Stimulated activated CD4-positive, alpha-beta T cell treated with anti-CD3 and anti-CD28 coated beads, Interleukin-1b, Interleukin-23, amount 100 ng/mL, for 48 hours (primary cell): ENCODE data around the gene TBX5.

ENCODE experiments used
- DNase-seq: peaks from one replicate; pipeline ENCODE4 v3.0.0-alpha.2; 2020

The TBX5 gene

DNA sequence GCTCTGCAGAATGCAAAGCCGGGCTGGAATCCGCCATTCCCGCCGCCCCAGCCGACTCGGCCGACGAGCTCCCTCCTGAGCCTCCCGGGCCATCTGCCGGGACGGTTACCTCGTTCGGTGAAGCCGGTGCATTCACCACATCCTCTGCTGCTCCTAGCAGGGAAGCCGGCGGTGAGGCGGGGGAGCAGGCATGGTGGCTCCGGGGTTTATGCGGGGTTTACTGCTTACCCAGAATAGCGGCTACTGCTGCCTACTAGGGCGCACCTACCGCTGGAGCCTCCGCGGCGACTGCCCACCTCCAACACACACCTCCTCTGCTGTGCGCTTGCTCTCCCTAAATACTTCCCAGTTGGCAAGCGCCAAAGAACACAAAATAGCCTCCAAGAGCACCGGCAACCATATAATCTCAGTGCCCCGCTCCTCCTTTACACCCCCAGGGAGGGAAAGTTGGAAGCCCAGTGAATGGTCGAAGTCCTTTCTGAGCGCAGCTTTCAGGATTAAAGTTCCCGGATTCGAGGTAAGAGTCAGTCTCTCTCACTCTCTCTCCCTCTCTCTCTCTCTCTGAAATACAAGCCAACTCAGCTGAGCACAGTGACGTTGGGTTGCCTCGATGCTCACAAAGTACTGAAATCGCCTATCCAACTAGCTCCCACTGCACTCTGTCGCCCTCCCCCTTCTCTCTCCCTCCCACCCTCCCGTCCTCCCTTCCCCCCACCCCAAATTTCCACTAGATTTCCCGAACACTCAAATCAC, at the start of gene TBX5:
Gene TBX5, minus strand, starts transcription at position 626 of the 753 bp plus-strand sequence. CDS start 2,246 bp downstream, outside the sequence.
- no peak for DNase-seq

DNA sequence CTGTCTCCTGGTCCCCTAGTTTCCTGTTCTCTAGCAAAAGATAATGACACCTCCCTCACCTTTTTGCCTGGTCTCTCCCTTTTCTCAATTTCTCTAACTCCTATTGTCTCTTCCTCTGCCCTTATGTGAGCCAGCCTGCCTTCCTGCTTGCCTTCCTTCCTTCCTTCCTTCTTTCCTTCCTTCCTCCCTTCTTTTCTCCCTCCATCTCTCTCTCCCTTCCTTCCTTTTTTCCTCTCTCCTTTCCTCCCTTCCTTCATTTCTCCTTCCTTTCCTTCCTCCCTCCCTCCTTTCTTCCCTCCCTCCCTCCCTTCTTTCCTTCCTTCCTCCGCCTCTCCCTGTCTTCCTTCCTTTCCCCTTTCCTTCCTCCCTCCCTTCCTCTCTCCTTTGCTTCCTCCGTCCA, 45.7 kb upstream of the TBX5 start:
- DNase-seq = no peak

DNA sequence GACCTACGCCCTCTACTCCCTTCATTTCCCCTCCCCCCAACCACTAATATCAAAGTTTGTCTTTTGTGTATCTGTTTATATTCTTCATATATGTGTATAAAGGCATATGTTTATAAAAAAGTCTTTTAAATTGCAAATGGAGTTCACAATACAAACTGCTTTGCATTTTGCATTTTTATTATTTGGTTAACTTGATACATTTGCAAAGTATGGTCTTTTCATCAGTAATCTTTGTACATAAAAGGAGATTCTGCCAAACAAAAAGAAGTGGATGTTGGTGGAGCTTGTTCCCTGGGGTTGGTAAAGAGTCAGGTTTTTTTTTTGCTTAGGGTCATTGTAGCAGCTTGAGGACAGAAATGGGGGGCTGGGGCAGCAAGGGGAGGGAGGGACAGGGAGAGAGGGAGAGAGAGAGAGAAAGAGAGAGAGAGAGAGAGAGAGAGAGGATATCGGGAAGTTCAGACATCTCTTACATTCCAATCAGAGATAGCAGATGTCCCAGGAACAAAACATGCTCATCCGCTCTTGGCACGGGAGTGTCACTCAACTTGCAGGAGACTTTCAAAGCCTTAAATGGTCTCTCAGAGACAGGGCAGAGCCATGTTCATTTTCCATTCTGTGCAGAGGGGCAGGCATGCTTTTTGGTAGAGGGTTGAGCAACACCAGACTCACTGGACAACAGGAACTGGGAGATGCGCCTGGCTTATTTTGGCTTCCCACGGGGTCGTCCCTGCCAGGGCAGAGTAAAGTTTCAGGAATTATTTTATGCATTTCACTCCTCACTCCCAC, 44.8 kb upstream of the TBX5 start:
- no peak for DNase-seq

GRCh38 chr12:114450019-114450418, 44.1 kb upstream of the TBX5 start:
- no peak for DNase-seq

DNA sequence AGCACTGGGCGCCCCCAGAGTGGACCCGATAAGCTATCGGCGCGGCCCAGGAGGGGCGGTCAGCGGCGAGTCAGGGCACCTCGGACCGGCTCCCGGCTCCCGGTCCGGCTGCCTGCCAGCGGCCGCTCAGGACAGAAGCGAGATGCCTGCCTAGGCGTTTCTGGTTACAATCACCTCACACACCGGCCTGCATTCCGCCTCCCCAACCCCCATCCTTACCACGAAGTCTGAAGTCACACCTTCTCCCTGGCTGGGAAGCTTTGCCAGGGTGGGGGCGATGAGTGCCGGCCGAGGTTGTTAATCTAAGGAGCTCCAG, 42.6 kb upstream of the TBX5 start:
- DNase-seq = no peak

DNA sequence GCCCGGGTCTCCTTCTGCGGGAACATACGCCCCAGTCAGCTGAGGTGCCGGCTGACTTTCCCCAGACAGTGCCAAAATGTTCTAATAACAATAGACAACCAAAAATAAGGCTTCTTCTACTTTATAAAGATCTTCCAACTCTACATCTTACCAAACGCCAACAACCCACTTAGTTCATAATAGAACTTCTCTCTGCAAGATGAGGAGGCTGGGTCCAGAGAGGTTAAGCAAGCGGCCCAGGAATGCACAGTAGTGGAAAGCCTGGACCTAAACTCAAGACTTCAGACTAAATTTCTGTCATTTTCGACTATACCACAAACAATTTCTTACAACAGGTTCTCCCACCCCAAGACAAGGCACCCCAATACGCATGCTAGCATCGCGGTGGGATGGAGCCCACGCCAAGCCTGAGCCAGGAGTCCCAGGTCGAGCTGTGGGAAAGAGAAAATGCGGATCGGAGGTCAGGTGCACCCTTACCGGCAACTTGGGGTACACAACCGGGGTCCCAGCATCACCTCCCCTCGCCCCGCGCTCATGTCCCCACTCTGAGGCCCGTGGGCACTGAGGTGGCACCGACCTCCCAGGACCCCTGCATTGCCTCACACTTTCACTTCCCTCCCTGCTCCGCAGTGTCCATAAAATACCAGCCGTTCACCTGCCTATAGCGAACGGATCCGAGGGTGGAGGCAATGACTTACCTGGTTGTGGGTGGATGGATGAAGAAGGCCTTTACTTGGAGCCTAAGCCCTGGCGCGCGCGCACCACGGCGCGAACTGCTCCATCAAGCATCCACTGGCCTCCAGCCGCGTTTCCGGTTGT, 42.1 kb upstream of the TBX5 start:
- no peak for DNase-seq

GRCh38 chr12:114447274-114447716, 41.4 kb upstream of the TBX5 start:
- DNase-seq = no peak

DNA sequence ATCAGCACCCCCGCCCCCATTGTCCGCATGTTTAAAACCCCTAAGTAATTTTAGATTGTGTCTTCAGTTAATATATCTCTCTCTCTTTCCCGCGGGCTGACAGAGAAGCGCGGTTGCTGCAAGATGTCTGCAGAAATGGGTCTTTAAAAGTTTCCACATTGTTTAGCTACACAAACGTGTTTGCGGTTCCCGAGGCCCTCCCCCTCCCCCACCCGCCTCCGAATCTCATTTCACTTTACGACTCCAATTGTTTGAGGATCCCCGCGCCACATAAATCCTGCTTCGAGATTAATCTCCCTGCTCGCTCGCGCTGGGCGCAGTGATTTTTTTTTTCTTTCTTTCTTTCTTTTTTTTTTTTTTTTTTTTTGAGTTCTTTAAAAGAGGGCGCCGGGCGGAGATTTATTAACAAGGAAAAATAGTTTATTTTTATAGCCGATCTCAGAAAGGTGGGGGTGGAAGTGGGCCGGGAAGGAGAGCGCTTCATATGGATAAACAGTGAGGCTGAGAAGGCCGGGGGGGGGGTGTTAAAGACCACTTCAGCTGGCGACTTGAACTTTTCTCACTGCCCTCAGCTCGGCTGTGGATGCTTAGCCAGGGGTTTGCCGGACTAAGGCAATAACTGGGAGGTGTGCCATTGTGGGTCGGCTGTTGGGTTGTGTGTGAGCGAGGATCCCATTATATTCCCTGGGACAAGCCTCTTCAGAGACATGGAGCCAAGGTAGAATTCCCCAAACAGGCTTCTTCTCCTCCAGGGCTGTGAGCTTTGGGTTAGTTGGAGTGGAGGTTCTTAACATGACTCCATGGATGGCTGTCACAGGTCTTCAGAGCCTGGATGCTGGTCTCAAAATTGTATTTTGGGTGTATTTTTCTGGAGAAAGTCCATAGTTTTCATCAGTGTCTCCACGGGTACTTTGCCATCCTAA, 39.7 kb upstream of the TBX5 start:
- DNase-seq = no peak

- DNase-seq = no peak
These were observed 38.7 kb upstream of the TBX5 start for GRCh38 chr12:114444422-114445279.

- DNase-seq = no peak
These were observed 37.9 kb upstream of the TBX5 start for GRCh38 chr12:114443607-114444421.

DNA sequence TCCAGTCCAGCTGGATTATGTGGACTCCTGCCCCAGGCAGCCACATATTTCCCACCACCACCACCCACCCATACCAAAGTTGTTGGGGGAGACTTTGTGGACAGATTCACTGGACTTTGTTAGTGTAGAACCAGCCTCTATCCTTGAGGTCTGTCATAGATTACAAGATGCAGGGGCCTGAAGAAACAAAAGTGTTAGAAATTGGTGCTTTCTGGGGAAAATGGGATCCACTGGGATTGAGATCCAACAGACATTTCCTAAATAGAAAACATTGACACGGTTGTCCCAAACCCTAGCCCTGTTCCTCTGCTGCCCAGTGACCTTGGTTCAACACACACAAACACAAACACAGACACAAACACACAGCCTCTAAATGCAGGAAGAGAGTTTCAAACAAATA, 36.6 kb upstream of the TBX5 start:
- no peak for DNase-seq

GRCh38 chr12:114441545-114441944, 35.6 kb upstream of the TBX5 start:
- no peak for DNase-seq

DNA sequence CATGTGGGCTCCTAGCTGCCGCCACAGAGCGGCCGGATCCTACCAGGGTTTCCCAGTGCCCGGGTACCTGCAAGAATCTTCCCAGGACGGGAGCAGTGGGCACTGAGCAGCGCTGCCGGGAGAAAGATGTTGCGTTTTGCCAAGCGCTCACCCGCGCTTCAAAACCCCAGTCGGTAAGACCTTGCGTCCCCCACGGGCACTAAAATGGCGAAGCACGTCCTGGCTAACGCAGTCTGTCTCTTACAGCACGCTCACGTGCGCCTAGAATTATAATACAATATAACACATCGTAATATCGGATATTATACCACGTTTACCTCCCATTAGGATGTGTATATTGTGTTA, 35.1 kb upstream of the TBX5 start:
- DNase-seq = no peak

DNA sequence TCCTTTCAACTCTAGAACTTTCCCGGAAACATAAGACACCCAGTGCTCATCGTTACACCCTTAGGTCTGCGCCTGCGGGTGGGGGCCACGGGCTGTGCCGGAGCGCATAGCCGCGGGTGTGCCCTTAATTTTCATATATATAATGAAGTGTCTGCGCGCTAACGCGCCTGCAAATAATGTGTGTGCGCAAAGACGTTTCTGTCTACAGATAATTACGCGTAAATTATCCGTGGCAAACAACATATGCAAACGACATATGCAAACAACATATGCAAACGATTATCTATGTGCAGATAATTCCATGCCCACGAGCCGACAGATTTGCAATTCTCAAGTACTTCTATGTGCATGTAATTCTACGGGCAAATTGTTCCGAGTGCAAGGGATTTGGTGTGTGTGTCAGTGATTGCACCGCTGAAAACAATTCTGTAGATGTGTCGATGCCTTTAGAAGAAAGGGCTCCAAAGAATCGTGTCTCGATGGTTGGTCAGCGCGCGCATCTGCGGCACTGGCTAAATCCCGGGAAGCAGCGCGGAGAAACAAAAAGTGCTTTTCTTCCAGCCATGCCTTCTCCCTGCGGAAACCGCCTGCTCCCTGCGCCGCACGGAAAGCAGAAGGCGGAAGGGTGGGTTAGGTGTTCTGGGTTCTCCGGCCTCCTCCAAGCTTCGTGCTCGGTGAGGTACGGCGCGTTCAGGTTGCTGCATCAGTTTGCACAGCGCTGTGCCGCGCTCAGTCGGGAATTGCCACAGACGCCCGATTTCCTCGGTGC, 34.5 kb upstream of the TBX5 start:
- no peak for DNase-seq

- DNase-seq = no peak
These were observed 33.9 kb upstream of the TBX5 start for GRCh38 chr12:114439817-114440216.

- DNase-seq = no peak
These were observed 33.3 kb upstream of the TBX5 start for GRCh38 chr12:114439261-114439683.

DNA sequence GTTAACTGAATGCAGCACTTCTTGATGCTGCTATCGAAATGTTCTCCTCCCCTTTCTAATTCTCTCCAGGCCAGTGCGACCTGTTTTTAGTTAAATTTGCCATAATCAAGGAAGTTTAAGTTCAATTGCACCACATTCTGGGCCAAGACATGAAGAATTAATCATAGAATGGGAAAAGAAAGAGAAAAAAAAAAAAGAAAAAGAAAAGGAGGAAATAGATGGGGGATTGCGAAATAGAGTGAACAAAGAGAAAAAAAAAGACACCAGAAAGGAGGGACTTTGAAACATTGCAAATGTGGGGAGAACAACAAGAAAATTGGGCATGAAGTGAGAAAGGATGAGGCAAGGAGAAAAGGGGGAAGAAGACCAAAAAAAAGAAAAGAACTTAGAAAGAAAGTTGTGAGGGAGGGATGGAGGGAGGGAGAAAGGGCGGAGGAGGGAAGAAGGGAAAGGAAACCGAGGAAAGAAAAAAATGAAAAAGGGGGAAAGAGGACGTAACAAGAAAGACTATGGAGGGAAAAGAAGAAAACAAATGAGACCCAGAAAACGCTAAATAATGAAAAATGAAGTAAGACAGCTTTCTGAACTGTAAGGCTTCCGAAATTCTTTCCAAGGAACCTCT, 32.8 kb upstream of the TBX5 start:
- DNase-seq = no peak

- DNase-seq = no peak
These were observed 28.4 kb upstream of the TBX5 start for GRCh38 chr12:114434341-114434740.

DNA sequence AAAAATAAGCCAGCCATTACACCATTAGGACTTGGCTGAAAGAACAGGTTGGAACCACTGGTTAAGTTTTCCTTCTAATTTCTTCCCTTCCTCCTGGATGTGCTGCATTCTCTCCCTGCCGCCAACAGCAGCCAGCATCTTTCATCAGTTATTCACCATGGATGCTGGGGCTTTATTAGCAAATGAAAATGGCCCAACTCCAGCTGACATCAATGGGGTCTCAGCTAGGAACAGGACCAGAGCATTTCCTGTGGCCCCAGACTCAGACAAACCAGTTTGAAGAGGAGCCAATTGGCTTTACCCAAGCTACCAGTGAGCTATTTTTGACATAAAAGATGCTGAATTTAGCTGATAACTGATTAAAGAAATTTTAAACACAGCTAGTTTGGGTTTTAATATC, 26.0 kb upstream of the TBX5 start:
- DNase-seq = no peak
